HG02763 (cell line): ENCODE measurements around the gene CSTF3.
A peak's percentile ranks its signal among the peaks of the same experiment; 100 is the strongest.
"Not testable (repeated sequence)": the region's sequence is repeated elsewhere in the genome, so short reads cannot be mapped to it uniquely, and the experiment has no call there.

ENCODE experiments used
- ATAC-seq: cut with Tn5 transposase; IDR thresholded peaks from one replicate; pipeline ENCODE4 v1.9.1; 2021; ENCODE audit warnings: mild to moderate bottlenecking, moderate library complexity; ENCODE audit not compliant: unreplicated experiment

CSTF3 gene

GRCh38 chr11:33094157-33094556, 67.1 kb downstream of the CSTF3 start:
- ATAC-seq, result no peak

GRCh38 chr11:33089776-33090175, 71.5 kb downstream of the CSTF3 start:
- ATAC-seq, result no peak

- no peak for ATAC-seq
Observed at GRCh38 chr11:33086017-33086416, 75.3 kb downstream of the CSTF3 start.

GRCh38 chr11:33083918-33084317, 77.4 kb downstream of the CSTF3 start:
- no peak for ATAC-seq

DNA sequence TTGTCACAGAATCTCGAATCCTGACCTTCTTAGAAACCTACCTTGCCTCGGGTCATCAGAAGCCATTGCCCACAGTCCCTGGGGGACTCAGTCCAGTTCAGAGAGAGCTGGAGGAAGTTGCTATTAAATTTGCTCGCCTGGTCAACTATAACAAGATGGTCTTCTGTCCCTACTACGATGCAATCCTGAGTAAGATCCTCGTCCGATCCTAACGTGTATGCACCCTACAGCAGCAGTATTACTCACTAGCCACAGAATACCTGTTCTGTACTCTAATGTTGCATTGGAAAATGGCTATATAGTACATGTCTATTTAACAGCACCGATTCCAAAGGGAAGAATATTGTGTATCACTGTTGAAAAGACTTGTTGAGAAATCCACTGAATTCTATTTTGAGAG, 88.8 kb downstream of the CSTF3 start:
- ATAC-seq, result no peak

DNA sequence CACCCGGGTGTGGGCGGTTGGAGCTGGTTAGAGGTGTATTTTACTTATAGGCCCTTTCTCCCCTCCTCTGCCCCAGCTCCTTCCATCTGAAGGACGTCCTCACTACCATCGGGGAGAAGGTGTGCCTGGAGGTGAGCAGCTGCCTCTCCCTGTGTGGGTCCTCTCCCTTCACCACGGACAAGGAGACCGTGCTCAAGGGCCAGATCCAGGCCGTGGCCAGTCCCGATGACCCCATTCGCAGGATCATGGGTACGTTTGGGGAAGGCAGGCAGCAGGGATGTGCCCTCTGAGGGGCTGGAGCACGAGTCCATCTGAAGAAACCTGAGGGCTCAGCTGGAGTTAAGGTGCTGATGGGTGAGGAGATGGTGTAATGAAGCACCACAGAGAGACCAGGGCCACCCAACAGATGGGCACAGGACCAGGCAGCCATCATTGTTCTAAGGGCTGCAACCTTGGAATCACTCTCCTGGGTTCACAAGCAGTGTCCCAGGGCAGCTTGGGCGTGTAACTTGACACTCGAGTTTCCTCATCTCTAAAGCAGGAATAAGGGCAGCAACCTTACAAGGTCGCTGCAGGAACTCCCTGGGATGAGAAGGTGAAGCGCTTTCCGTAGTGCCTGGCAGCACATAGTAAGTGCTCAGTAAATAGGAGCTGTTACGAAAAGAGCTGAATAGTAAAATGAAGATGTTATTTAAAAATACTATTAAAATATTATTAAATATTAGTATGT, 92.5 kb downstream of the CSTF3 start:
- ATAC-seq, result no peak

- ATAC-seq, result no peak
Observed at GRCh38 chr11:33067294-33067693, 94.0 kb downstream of the CSTF3 start.

GRCh38 chr11:33065445-33066178, 95.7 kb downstream of the CSTF3 start:
- peak; percentile 51 for ATAC-seq

DNA sequence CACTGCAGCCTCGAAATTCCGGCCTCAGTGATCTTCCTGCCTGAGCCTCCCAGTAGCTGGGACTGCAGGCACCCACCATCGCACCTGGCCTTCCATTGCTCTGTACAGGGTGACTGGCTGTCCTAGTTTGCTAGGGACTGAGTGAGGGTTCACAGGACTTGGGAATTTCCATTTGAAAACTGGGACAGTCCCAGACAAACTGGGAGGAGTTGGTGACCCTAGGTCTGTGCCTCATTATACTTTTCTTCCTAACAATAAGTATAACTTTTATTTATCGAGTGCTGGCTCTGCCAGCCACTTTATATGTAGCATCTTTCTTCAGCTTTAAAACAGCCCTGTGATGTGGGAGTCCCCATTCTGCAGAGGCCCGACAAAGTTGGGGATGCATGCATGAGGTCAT, 96.4 kb downstream of the CSTF3 start:
- ATAC-seq, result no peak

- no peak for ATAC-seq
Observed at GRCh38 chr11:33064033-33064825, 97.1 kb downstream of the CSTF3 start.

DNA sequence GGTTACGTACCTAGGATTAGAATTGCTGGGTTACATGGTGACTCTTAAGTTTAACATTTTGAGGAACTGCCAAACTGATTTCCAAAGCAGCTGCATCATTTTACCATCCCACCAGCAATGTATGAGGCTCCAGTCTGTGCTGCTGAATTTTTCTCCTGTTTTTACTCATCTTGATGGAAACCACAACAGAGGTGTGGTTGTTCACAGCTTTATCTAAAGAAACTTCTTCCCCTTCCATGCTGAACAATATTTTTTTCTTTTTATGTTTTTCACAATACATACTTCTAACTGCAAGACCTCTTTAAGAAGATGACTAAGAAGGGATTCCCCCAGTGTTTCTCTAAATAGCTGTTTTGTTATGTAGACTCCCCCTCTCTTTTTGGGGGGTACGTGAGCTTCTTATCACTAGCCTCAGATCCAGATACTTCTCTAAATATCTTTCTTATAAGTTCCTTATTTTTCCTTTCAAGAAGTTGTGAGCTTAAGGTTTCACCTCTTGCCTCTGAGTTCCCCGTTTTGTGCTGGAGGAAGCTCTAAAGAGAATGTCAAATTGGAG, 97.9 kb downstream of the CSTF3 start:
- ATAC-seq, result peak; percentile 38

GRCh38 chr11:33062137-33062536, 99.1 kb downstream of the CSTF3 start:
- ATAC-seq, result no peak

- no peak for ATAC-seq
Observed at GRCh38 chr11:33060271-33060670, 101.0 kb downstream of the CSTF3 start.

GRCh38 chr11:33059331-33060007, 101.8 kb downstream of the CSTF3 start:
- no peak for ATAC-seq

- no peak for ATAC-seq
Observed at GRCh38 chr11:33057284-33057683, 104.0 kb downstream of the CSTF3 start.

DNA sequence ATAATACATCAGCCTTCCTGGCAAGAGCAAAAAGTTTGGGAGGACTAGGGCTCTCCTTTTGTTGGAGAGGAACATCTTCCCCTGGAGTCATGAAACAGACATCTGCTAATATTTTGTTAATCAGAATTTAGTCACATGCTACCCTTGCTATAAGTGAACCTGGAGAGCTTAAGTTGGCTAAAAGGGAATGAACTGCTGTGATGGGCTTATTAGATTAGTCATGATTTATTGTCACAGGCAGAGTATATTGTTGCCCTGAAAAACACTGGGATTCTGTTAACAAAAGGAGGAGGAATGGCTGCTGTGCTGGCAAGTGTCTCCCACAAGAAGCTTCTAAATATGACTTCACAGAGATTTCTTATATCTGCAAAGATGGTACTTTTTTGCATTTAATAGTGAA, 105.9 kb downstream of the CSTF3 start:
- ATAC-seq, result no peak

GRCh38 chr11:33052231-33052630, 109.0 kb downstream of the CSTF3 start:
- ATAC-seq, result no peak

- ATAC-seq, result not testable (repeated sequence)
Observed at GRCh38 chr11:33049565-33050408, 111.5 kb downstream of the CSTF3 start.

- ATAC-seq, result not testable (repeated sequence)
Observed at GRCh38 chr11:33048701-33049100, 112.6 kb downstream of the CSTF3 start.
